GM12865 (cell line): Measurements from ENCODE around the gene DLG2.
A peak's percentile ranks its signal among the peaks of the same experiment; 100 is the strongest.
"Not testable (repeated sequence)": the region's sequence is repeated elsewhere in the genome, so short reads cannot be mapped to it uniquely, and the experiment has no call there.

Experiments used
- DNase-seq: peaks from one replicate; pipeline ENCODE4 v3.0.0; 2010; ENCODE audit warnings: low read depth
- H3K4me3 ChIP-seq: 2 replicates; pipeline ENCODE4 v1.5.1; 2011; ENCODE audit warnings: mild to moderate bottlenecking, low read depth, low read length, control low read depth
- TF ChIP-seq, protein P1 (sequence below): IDR thresholded peaks from 2 replicates; pipeline ENCODE4 v1.5.1; 2011; ENCODE audit warnings: low read length, control low read depth, low read depth, inconsistent platforms; ENCODE audit not compliant: insufficient read depth; ENCODE audit errors: missing control alignments

Gene DLG2

DNA sequence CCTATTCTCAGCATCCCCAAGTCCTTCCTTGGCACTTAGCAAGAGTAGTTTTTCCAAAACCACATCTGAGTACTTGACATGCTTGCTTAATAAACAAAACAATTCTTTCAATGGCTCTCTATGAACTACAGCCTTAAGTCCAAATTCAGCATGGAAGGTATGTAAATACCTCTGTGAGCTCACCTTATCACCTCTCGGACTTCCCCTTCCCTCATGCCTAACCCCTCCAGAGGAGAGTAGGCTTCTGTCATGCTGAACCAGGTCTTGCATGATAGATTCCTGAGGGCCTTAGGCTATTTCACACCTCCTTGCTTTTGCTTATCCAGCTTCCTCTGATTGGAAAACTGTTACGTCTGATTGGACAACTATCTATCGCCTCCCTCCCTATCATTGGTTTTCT lies 2028.1 kb downstream of the DLG2 start:
- H3K4me3 ChIP-seq, result no peak overlapping the region
- TF ChIP-seq, protein P1, sequence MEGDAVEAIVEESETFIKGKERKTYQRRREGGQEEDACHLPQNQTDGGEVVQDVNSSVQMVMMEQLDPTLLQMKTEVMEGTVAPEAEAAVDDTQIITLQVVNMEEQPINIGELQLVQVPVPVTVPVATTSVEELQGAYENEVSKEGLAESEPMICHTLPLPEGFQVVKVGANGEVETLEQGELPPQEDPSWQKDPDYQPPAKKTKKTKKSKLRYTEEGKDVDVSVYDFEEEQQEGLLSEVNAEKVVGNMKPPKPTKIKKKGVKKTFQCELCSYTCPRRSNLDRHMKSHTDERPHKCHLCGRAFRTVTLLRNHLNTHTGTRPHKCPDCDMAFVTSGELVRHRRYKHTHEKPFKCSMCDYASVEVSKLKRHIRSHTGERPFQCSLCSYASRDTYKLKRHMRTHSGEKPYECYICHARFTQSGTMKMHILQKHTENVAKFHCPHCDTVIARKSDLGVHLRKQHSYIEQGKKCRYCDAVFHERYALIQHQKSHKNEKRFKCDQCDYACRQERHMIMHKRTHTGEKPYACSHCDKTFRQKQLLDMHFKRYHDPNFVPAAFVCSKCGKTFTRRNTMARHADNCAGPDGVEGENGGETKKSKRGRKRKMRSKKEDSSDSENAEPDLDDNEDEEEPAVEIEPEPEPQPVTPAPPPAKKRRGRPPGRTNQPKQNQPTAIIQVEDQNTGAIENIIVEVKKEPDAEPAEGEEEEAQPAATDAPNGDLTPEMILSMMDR, result no peak
- DNase-seq, result no peak

DNA sequence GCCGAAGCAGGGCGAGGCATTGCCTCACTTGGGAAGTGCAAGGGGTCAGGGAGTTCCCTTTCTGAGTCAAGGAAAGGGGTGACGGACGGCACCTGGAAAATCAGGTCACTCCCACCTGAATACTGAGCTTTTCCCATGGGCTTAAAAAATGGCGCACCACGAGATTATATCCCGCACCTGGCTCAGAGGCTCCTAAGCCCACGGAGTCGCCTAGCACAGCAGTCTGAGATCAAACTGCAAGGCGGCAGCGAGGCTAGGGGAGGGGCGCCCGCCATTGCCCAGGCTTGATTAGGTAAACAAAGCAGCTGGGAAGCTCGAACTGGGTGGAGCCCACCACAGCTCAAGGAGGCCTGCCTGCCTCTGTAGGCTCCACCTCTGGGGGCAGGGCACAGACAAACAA lies 2039.3 kb downstream of the DLG2 start:
- not testable (repeated sequence) for DNase-seq, H3K4me3 ChIP-seq

DNA sequence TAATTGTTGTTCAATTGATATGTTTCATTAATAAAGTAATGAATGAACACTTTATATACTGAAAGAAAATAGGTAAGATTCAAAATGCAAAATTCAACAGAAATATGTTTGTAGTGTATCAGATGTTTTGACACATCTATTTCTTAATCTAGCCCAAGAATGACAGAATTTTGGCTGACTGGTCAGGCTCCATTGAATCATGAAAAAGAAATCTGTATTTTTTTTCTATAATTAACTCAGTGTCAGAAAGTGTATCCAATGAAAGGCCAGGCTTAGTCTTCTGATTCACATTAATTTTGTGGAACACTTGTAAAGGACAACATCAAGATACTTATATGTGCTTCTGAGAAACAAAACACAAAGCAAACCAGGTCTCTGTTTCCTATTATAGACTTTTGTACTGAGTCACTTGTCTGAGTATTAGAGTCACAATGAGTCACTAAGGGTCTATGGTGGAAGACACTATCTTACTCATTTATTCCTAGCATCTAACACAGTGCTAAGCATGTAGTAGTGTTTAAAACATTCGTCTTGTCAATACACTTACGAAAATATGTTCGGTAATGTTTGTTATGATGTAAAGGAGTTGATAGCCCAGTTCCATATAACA lies 2043.3 kb downstream of the DLG2 start:
- H3K4me3 ChIP-seq, result no peak overlapping the region
- peak; percentile 69 for DNase-seq

DNA sequence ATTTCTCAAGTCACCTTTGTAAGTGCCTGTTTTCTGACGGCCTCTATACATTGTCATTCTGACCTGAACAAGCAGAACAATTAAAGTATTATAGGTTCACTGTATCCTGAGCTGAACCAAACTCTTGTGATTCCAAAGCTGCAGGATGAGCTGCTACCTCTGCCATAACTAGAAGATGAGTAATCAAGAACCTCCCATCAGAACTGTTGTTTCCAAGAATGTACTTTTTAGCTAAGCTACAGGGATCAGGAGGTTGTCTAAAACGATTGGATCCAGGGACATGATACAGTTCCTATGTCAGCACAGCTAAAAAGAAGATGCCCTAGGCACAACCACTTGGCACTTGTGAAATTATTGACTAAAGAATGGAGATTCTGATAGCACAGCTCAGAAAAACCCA lies 2052.6 kb downstream of the DLG2 start:
- H3K4me3 ChIP-seq, result no peak overlapping the region
- DNase-seq, result no peak
- TF ChIP-seq, protein P1, result no peak

More for the DNA sequence above, 2043.3 kb downstream of the DLG2 start:
- TF ChIP-seq, protein P1, result no peak

DNA sequence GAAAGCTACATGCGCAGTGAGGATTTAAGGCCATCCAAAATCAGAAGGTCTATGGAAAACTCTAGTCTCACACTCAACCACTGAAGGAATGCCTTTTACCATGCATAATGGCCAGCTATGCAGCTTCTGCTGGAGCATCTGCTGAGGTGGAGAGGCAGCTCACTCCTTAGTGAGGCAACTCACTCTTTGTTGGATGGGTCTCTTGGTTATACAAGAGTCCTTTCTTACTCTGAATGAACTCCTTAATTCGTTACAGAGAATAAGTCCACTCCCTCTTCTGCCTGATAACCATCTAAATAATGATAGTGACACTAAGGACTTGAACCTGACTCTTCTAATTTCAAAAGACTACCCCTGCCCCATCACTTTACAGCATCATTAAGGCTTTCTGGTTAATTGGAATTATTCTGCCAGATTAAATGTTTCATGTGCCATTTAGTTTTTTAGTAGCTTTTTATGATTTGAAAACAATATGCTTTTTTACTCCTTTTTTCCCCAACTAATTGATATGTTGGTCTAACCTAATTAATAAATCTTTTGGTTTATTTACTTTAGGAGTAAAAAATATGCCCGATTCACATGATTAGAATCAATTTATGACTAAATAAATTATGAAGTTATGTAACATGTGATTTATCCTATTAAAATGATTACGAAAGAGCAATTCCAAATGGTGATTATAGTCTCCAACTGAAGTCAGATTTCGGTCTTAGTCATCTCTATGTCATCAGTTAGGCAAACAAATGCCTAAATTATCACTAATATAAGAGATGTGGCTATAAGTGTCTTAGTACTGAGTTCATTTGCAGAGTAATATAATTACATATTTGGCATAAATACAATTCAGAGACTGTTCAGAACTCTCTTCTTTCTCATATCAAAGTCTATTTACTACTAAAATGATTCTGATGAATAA lies 2054.3 kb downstream of the DLG2 start:
- no peak overlapping the region for H3K4me3 ChIP-seq
- TF ChIP-seq, protein P1, result no peak
- DNase-seq, result no peak

DNA sequence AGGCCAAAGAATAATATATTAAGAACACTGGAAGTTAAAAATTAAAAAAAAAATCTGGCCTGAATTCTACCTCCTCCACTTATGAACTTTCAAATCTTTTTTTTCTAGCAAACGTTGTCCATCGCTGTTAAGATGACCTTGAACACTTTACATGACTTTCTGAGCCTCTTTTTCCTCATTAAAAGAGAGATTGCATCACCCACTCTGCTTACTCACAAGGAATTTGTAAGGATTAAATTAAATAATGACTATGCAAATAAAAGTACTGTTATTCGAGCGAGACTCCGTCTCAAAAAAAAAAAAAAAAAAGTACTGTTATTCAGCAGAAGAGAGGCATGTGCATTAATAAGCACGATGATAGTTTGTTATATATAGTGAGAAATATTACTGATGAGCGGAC lies 2055.8 kb downstream of the DLG2 start:
- DNase-seq, result no peak
- no peak overlapping the region for H3K4me3 ChIP-seq
- TF ChIP-seq, protein P1, result no peak

DNA sequence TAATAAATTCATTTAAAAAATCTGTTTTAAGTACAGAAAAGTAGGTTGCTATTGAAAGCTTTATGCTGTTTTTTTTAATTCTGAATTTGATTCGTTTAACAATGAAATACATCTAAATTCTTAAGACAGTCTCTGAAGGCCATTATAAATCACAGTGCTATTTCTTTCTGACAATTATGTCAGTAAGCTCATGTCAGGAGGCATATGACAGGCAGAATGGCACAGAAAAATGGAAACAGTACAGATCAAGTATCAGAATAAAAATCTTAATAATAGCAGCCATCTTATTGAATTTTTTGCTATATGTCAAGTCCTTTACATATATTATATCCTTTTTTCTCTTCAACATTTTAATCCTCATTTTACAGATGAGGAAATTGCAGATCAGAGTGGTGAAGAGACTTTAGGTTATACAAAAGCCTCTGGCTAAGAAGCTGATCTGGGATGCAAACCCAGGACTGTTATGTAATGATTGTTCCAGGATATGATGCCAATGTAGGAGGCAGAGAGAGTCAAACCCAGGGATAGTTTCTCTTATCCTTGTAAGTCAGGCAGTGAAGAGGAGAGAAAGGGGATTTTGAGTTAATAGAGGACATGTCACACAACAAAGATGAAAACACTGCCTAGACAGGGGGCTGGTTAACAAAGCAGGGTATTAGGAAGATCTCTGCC lies 2057.9 kb downstream of the DLG2 start:
- no peak overlapping the region for H3K4me3 ChIP-seq
- DNase-seq, result no peak
- TF ChIP-seq, protein P1, result no peak
